Epithelial cell of proximal tubule (primary cell): ENCODE data around the gene ZC3H12A. TPM values are rescaled to one million over a fixed set of nuclear protein-coding genes. Genes with fewer than 3 reads are reported as not detected.

Experiments
- DNase-seq: peaks from one replicate; pipeline ENCODE4 v3.0.0-alpha.2; 2011; ENCODE audit warnings: low read depth
- H3K4me3 ChIP-seq: 2 replicates; pipeline ENCODE4 v1.5.1; 2011; ENCODE audit warnings: low read depth, mild to moderate bottlenecking, low read length
- total RNA-seq: library from RNA; depleted of rRNA; stranded (reverse); fragments of >200 nt; gene quantifications from 2 replicates; pipeline ENCODE4 v1.2.3, GENCODE V29; 2015
- TF ChIP-seq, protein P1 (sequence below): conservative IDR thresholded peaks from 2 replicates; pipeline ENCODE4 v1.5.1; 2012; ENCODE audit warnings: low read depth, mild to moderate bottlenecking, low read length

Gene ZC3H12A
- total RNA-seq, 1 donor from 2014 or later, result 16.0 TPM

DNA sequence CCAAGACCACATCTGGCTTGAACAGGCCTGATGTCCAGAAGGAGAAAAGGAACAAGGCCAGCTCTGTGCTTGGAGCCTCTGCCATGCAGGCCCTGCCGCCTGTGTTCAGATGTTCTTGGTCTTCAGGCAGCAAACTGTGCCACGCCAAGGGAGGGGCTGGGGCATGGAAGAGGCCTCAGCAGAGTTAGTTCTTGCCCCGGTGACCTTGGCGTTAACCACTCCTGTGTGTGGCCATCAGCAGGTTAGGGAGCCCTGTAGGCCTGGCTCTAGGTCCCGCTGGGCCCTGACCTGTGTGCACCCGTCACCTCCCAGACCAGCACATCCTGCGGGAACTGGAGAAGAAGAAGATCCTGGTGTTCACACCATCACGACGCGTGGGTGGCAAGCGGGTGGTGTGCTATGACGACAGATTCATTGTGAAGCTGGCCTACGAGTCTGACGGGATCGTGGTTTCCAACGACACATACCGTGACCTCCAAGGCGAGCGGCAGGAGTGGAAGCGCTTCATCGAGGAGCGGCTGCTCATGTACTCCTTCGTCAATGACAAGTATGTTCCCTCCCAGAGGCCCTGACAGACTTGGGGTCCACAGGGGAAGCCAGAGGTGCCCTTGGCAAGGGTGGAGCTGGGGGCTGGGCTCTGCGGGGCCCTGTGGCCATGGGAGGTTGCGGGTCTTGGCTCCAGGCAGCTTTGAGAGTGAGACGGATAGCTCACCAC is 7.1 kb downstream of the ZC3H12A start:
- no peak overlapping the region for H3K4me3 ChIP-seq

DNA sequence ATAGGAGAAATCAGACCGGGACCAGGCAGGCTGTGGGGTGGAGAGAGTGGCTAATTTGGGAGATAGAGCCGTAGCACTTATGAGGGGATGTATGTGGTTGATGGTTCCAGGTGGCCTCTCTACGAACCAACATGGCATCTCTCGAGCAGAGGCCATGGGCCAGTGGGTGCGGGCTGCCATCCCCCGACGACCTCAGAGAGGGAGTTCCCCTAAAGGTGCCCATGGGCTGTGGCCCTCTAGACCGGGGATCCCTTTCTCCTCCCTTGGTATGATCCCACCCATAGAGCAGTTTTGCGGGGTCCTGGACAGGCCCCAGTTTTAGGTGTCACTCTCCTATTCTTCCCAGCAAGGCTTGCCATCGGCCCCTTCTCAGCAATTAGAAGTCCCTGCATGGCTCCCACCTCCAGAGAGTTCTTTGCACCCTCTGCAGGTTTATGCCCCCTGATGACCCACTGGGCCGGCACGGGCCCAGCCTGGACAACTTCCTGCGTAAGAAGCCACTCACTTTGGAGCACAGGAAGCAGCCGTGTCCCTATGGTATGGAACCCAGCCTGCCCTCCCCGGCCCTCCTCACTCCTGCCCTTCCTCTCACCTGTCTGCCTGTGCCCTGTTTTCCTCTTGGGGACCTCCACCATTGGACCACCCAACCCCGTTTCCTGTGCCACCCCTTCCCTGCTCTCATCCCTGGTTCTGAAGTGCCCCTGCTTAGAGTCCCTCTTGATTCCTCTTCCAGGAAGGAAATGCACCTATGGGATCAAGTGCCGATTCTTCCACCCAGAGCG is 7.8 kb downstream of the ZC3H12A start:
- TF ChIP-seq, protein P1, sequence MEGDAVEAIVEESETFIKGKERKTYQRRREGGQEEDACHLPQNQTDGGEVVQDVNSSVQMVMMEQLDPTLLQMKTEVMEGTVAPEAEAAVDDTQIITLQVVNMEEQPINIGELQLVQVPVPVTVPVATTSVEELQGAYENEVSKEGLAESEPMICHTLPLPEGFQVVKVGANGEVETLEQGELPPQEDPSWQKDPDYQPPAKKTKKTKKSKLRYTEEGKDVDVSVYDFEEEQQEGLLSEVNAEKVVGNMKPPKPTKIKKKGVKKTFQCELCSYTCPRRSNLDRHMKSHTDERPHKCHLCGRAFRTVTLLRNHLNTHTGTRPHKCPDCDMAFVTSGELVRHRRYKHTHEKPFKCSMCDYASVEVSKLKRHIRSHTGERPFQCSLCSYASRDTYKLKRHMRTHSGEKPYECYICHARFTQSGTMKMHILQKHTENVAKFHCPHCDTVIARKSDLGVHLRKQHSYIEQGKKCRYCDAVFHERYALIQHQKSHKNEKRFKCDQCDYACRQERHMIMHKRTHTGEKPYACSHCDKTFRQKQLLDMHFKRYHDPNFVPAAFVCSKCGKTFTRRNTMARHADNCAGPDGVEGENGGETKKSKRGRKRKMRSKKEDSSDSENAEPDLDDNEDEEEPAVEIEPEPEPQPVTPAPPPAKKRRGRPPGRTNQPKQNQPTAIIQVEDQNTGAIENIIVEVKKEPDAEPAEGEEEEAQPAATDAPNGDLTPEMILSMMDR, result no peak
- no peak overlapping the region for H3K4me3 ChIP-seq
- DNase-seq, result no peak

More for the DNA sequence above, 7.1 kb downstream of the ZC3H12A start:
- DNase-seq, result no peak
- TF ChIP-seq, protein P1, result no peak

DNA sequence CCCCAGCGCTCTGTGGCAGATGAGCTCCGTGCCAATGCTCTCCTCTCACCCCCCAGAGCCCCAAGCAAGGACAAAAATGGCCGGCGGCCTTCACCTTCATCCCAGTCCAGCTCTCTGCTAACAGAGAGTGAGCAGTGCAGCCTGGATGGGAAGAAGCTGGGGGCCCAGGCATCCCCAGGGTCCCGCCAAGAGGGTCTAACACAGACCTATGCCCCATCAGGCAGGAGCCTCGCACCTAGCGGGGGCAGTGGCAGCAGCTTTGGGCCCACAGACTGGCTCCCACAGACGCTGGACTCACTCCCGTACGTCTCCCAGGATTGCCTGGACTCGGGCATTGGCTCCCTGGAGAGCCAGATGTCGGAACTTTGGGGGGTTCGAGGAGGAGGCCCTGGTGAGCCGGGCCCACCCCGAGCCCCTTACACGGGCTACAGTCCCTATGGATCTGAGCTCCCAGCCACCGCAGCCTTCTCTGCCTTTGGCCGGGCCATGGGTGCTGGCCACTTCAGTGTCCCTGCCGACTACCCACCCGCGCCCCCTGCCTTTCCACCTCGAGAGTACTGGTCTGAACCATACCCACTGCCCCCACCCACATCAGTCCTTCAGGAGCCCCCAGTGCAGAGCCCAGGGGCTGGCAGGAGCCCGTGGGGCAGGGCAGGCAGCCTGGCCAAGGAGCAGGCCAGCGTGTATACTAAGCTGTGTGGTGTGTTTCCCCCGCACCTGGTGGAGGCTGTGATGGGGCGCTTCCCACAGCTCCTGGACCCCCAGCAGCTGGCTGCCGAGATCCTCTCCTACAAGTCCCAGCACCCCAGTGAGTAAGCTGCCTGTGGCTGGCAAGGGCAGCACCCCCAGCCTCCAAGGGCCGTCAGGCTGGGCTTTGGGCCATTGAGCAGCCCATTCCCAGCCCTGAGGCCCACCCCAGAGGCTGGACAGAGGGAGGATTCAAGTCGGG is 8.7 kb downstream of the ZC3H12A start:
- TF ChIP-seq, protein P1, result no peak
- H3K4me3 ChIP-seq, result no peak overlapping the region
- no peak for DNase-seq

DNA sequence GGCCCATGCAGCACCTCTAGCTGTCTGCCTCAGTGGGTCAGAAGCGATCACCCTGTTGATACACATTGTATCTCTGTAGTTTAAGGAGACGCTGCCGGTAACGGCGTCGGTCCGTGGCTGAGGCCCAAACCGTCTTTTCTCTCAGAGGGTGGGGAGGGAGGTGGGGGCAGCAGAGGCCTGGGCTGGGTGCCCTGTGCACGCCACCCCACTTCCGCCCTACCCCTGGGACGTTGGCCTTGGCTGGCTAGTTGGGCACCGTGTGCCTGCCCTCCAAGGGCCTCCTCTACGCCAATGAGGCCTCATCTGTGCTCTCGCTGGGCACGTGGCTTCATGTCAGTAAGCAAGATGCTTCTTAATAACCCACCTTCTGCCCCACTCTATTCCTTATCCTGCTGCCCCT is 9.4 kb downstream of the ZC3H12A start:
- TF ChIP-seq, protein P1, result no peak
- DNase-seq, result no peak
- no peak overlapping the region for H3K4me3 ChIP-seq

DNA sequence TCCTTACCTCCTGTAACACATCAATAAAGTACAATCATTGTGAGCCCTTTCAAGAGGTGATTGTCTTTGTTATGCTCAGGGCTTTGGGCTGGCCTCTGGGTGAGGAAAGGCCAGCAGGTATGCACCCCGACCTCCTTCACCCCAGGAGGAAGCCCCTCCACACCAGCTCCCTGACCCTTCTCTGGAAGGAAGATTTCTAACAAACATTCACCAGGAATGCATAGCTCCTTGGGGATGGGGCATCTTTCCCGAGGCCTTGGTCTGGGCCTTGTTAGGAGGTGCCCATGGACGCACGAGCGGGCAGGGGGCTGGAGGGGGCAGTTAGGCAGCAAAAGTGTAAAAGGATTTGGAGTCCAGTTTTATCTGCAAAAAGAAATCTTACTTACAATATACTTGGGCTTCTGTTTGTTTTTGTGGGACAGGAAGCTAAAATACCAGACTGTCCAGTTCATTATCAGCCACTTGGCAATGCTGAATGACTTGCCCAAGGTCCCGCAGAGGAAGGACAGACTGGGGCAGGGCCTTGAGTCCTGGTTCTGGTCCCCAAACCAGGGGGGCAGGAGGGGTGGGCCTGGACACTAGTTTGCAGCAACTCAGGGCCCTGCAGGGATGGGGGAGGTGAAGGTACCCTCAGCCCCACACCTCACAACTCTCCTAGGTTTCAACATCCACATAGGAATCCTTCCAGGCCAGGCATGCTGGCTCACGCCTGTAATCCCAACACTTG is 10.1 kb downstream of the ZC3H12A start:
- DNase-seq, result no peak
- no peak overlapping the region for H3K4me3 ChIP-seq
- TF ChIP-seq, protein P1, result no peak
